ENCODE results near the gene DNER. TPM values are rescaled to one million over a fixed set of nuclear protein-coding genes. Genes with fewer than 3 reads are reported as not detected.

Gene DNER
- total RNA-seq, 1 donor from 2014 or later: 1.2 TPM

GRCh38 chr2:229414631-229415030 lies 299.7 kb downstream of the DNER start:
- Histone ChIP-seq H3K27ac (no peak overlapping the region), H3K9me3 (no peaks in the 10 kb centered on the region), H3K4me1 (peaks cover 19% of the 10 kb centered on the region), H3K4me3 (no peak overlapping the region), H3K36me3 (no peaks in the 10 kb centered on the region), H3K27me3 (ENCODE audit: low read depth) (no peaks in the 10 kb centered on the region)
- DNase-seq: no peak
- no peak for TF ChIP-seq CTCF (IDR thresholded peaks at IDR 0.05)
- ATAC-seq: no peak
- intact Hi-C loops (cut with DNase I): no loop called here

DNA sequence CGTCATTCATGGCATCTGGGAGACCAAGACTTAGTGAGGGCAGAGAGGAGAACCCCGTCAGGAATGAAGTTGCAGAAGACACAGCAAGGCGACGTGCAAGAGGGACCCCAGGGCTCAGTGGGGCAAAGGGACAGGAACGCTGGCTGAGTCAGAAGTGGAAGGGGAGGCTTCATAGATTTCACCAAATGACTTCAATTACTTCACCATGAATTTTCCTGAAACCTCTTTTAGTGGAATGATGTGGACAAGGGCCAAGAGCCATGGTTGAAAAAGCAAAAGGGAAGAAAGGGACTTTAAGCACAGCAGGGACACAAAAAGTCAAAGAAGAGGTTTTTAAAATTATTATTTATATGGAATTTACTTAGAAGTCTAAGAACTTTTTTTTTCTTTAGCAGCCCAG lies 301.7 kb downstream of the DNER start:
- intact Hi-C loops (cut with DNase I): no loop called here
- Histone ChIP-seq H3K27ac (no peak overlapping the region), H3K9me3 (no peaks in the 10 kb centered on the region), H3K27me3 (ENCODE audit: low read depth) (no peaks in the 10 kb centered on the region), H3K36me3 (no peaks in the 10 kb centered on the region), H3K4me1 (peaks cover 39% of the 10 kb centered on the region), H3K4me3 (no peak overlapping the region)
- no peak for DNase-seq
- no peak for ATAC-seq
- TF ChIP-seq CTCF (IDR thresholded peaks at IDR 0.05): no peak

- Histone ChIP-seq H3K4me1 (peaks cover 45% of the 10 kb centered on the region), H3K9me3 (no peaks in the 10 kb centered on the region), H3K36me3 (no peaks in the 10 kb centered on the region), H3K27ac (no peak overlapping the region), H3K4me3 (no peak overlapping the region), H3K27me3 (ENCODE audit: low read depth) (no peaks in the 10 kb centered on the region)
- DNase-seq: no peak
- ATAC-seq: no peak
- intact Hi-C loops (cut with DNase I): no loop called here
- TF ChIP-seq CTCF (IDR thresholded peaks at IDR 0.05): no peak
These were observed 303.4 kb downstream of the DNER start for GRCh38 chr2:229410946-229411345.

GRCh38 chr2:229410264-229410663 lies 304.1 kb downstream of the DNER start:
- no peak for TF ChIP-seq CTCF (IDR thresholded peaks at IDR 0.05)
- no peak for DNase-seq
- Histone ChIP-seq H3K4me3 (no peak overlapping the region), H3K4me1 (peaks cover 40% of the 10 kb centered on the region), H3K27me3 (ENCODE audit: low read depth) (no peaks in the 10 kb centered on the region), H3K9me3 (no peaks in the 10 kb centered on the region), H3K27ac (peak overlapping the region; percentile 27), H3K36me3 (no peaks in the 10 kb centered on the region)
- ATAC-seq: no peak
- intact Hi-C loops (cut with DNase I): no loop called here

- DNase-seq (no peak), ATAC-seq (no peak)
- Histone ChIP-seq H3K4me3 (no peak overlapping the region), H3K36me3 (no peaks in the 10 kb centered on the region), H3K4me1 (peaks cover 40% of the 10 kb centered on the region), H3K9me3 (no peaks in the 10 kb centered on the region), H3K27ac (peak overlapping the region; percentile 27), H3K27me3 (ENCODE audit: low read depth) (no peaks in the 10 kb centered on the region)
- intact Hi-C loops (cut with DNase I): no loop called here
- TF ChIP-seq CTCF (IDR thresholded peaks at IDR 0.05): no peak
These were observed 304.6 kb downstream of the DNER start for GRCh38 chr2:229409751-229410181.

- H3K27me3 ChIP-seq (ENCODE audit: low read depth): no peaks in the 10 kb centered on the region
- intact Hi-C loops (cut with DNase I): no loop called here
- DNase-seq (no peak), ATAC-seq (no peak)
- peaks cover 40% of the 10 kb centered on the region for H3K4me1 ChIP-seq
- H3K4me3 ChIP-seq: no peak overlapping the region
- H3K27ac ChIP-seq: peak overlapping the region; percentile 68
- H3K9me3 ChIP-seq: no peaks in the 10 kb centered on the region
- no peak for TF ChIP-seq CTCF (IDR thresholded peaks at IDR 0.05)
- no peaks in the 10 kb centered on the region for H3K36me3 ChIP-seq
These were observed 305.4 kb downstream of the DNER start for GRCh38 chr2:229408962-229409361.
